ENCODE results near the gene CSN2.

CSN2 gene, protein sequence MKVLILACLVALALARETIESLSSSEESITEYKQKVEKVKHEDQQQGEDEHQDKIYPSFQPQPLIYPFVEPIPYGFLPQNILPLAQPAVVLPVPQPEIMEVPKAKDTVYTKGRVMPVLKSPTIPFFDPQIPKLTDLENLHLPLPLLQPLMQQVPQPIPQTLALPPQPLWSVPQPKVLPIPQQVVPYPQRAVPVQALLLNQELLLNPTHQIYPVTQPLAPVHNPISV

DNA sequence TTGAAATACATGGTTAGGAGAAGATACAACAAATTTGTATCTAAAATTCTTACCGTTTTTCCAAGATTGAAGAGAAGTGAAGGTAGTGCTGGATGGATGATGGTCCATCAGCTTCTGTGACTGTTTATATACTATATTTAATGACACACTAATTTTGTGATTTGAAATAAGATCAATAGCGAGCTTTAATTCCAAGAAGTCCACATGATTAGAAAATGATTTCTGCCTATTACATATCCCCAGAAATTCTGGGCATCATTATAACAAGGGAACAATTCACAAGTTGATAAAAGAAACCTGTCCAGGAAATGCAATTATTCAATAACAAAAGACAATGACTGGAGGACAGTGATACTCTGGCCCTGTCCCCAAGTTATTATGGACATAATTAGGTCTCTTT lies at the start of gene CSN2:
TSS of gene CSN2 (minus strand) at position 101 of the 400 bp plus-strand sequence. CDS start 4,733 bp downstream, outside the sequence.
- ATAC-seq (replicated peaks), result no peak
- H3K4me1 Mint-ChIP-seq, result no peaks in the 10 kb centered on the region
- DNase-seq, result no peak
- no peaks in the 10 kb centered on the region for H3K9me3 Mint-ChIP-seq
- H3K27ac Mint-ChIP-seq, result no peak within 1 kb of the TSS
- H3K36me3 Mint-ChIP-seq, result no peaks in the 10 kb centered on the region
- H3K4me3 Mint-ChIP-seq, result no peak within 1 kb of the TSS
- no peaks in the 10 kb centered on the region for H3K27me3 Mint-ChIP-seq

DNA sequence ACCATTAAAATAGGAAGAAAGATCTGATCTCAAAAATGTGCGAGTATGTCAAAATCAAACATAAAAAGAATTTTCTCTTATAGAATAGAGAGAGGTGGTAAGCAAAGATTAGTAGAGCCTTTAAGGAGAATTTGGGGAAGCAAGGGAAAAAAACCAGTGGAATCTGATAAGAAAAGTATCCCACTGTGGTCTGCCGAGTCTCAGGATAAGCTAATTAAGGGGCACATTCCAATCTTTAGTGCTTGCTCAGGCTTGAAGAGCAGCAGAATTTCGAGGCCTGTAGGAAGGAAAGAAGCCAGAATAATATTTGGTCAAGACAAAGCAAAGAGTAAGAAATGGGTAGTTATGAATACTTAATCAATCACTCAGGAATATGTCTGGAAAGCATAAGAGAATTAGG lies 43.2 kb upstream of the CSN2 start:
- DNase-seq (no peak), ATAC-seq (replicated peaks) (no peak)
- no peak overlapping the region for H3K4me3 Mint-ChIP-seq
- peaks cover 5% of the 10 kb centered on the region in 2 donors for H3K9me3 Mint-ChIP-seq
- no peaks in the 10 kb centered on the region for H3K27me3 Mint-ChIP-seq
- H3K36me3 Mint-ChIP-seq, result no peaks in the 10 kb centered on the region
- no peak overlapping the region for H3K27ac Mint-ChIP-seq
- H3K4me1 Mint-ChIP-seq, result no peaks in the 10 kb centered on the region

DNA sequence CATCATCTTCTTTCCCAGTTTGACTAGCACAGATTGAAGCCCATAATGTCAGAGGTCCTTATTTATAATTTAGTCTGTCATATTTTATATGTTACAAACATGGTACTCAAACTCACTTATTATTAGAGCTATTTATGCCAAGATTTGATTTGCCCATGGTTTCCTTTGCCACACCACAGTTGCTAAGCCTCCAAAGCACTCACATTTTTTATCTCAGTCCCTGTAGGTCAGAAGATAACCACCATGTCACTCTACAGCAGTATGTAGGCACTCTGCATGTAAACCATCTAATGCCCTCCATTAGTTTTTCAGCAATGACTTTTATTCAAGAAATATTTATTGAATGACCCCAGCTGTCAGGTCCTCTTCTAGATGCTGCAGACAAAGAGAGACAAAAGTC lies 37.0 kb upstream of the CSN2 start:
- H3K27me3 Mint-ChIP-seq, result no peaks in the 10 kb centered on the region

DNA sequence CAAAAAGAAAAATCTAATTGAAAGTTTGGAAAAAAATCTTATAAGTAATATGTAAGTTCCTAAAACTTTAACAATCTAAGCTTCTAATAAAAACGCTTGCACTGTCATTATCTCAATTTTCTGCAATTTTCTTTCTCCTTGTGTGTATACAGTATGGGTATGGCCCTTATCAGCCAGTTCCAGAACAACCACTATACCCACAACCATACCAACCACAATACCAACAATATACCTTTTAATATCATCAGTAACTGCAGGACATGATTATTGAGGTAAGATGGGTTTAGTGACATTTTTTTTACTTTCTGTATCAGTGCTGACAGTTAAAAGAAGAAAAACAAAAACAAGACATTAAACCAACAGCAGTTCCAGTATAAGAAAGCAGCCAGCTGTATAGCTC lies 35.2 kb upstream of the CSN2 start:
- DNase-seq (no peak), ATAC-seq (replicated peaks) (no peak)
- no peaks in the 10 kb centered on the region for H3K9me3 Mint-ChIP-seq
- H3K27ac Mint-ChIP-seq, result no peak overlapping the region
- H3K4me1 Mint-ChIP-seq, result no peaks in the 10 kb centered on the region
- H3K36me3 Mint-ChIP-seq, result no peaks in the 10 kb centered on the region
- no peaks in the 10 kb centered on the region for H3K27me3 Mint-ChIP-seq
- H3K4me3 Mint-ChIP-seq, result no peak overlapping the region

More for the DNA sequence above, 37.0 kb upstream of the CSN2 start:
- no peak for DNase-seq
- H3K4me3 Mint-ChIP-seq, result no peak overlapping the region
- no peaks in the 10 kb centered on the region for H3K36me3 Mint-ChIP-seq
- no peak for ATAC-seq (replicated peaks)
- H3K4me1 Mint-ChIP-seq, result no peaks in the 10 kb centered on the region
- H3K9me3 Mint-ChIP-seq, result no peaks in the 10 kb centered on the region
- no peak overlapping the region for H3K27ac Mint-ChIP-seq

DNA sequence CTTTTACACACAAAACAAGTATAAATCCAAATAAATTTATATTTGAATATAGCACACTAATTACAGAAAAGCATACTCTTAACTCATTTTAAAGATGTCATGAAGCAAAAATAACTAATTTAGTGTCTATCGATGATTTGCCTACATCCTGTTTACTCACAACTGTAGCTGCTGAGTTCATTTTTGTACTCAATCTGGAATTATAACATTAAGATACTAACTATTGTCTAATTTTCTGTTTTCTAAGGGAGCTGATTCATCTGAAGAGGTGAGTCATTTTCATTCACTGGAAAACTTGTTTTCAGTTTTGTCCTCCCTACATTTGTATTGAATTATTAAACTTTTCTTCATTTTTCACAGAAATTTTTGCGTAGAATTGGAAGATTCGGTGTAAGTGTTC lies 33.9 kb upstream of the CSN2 start:
- Mint-ChIP-seq H3K36me3 (no peaks in the 10 kb centered on the region), H3K4me1 (no peaks in the 10 kb centered on the region), H3K27me3 (no peaks in the 10 kb centered on the region), H3K27ac (no peak overlapping the region), H3K4me3 (no peak overlapping the region), H3K9me3 (no peaks in the 10 kb centered on the region)
- ATAC-seq (replicated peaks) (no peak), DNase-seq (no peak)

DNA sequence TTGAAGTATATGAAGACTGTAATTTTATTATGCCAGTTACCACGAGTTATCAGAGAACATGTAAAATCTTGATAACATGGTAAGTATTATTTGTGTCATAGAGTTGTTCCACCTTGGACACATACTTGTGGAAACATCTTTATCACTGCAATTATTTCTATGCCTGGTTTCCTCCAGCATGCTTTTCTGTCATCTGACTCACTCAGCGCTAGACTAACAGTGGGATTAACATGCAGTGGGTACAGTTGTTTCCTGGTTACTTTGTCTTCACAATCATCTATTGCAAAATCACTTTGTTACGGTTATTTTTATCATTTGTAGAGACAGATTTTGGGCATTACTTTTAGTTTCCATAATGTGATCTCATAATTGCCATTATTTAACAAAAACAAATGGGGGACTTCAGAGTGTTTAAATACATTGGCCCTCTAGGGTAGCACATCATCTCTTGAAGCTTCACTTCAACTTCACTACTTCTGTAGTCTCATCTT lies 30.0 kb upstream of the CSN2 start, which contains the start of gene STATH:
TSS of gene STATH (plus strand) at position 441 of the 491 bp plus-strand sequence. CDS start 2,472 bp downstream, outside the sequence.
- H3K36me3 Mint-ChIP-seq, result no peaks in the 10 kb centered on the region
- no peaks in the 10 kb centered on the region for H3K27me3 Mint-ChIP-seq
- no peak for ATAC-seq (replicated peaks)
- H3K4me3 Mint-ChIP-seq, result no peak within 1 kb of the TSS
- H3K4me1 Mint-ChIP-seq, result no peaks in the 10 kb centered on the region
- no peak within 1 kb of the TSS for H3K27ac Mint-ChIP-seq
- H3K9me3 Mint-ChIP-seq, result no peaks in the 10 kb centered on the region
- no peak for DNase-seq

DNA sequence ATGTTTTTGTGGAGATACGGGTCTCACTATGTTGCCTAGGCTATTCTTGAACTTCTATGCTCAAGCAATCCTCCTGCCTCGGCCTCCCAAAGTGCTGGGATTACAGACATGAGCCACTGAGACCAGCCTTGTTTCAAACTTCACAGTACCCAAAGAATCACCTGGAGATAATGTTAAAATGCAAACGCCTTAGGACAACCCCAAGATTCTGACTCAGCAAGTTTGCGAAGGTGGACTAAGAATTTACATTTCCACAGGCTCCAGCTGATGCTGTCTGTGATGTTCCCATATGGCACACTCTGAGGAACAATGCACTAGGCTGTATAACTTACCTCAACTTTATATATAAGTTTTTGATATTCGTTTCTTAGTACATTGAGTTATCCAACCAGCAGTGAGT lies 29.3 kb upstream of the CSN2 start:
- Mint-ChIP-seq H3K4me1 (no peaks in the 10 kb centered on the region), H3K9me3 (no peaks in the 10 kb centered on the region)
- ATAC-seq (replicated peaks), result no peak

DNA sequence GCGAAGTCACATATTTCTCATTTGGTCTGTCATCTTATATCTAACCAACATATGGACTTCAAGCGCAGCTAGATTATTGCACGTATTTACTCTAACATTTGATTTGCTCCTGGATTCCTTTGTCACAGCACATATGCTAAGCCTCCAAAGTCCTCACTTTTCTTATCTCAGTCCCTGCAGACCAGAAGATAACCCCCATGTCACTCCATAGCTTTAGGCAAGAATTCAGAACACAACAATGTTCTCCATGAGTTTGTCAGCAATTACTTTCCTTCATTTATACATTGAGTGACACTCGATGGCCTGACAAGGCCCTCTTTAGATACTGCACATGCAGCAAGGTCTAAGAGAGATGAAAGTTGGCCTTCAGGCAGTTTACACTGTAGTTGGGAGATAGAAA lies 25.5 kb upstream of the CSN2 start:
- Mint-ChIP-seq H3K27ac (no peak overlapping the region), H3K4me3 (no peak overlapping the region), H3K27me3 (no peaks in the 10 kb centered on the region), H3K4me1 (no peaks in the 10 kb centered on the region), H3K9me3 (no peaks in the 10 kb centered on the region), H3K36me3 (no peaks in the 10 kb centered on the region)
- no peak for DNase-seq
- ATAC-seq (replicated peaks), result peak in 1 of 2 donors; percentile 19

More for the DNA sequence above, 29.3 kb upstream of the CSN2 start:
- H3K36me3 Mint-ChIP-seq, result no peaks in the 10 kb centered on the region
- no peak overlapping the region for H3K27ac Mint-ChIP-seq
- no peak for DNase-seq
- no peaks in the 10 kb centered on the region for H3K27me3 Mint-ChIP-seq
- no peak overlapping the region for H3K4me3 Mint-ChIP-seq

DNA sequence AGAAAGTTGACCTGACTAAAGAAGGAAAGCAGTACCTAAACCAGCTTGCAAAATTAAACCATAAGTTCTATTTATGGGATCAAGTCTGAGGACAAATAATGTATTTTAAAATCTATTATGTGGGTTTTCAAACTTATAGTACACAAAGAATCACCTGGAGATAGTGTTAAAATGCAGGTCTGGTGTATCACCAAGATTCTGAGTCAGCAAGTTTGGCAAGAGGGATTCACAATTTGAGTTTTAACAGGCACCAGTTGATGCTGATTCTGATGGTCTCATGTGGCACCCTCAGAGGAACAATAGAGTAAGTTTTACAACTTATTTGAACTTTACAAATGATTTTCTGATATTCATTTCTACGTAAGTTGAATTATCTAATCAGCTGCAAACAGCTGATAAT lies 21.1 kb upstream of the CSN2 start:
- no peaks in the 10 kb centered on the region for H3K36me3 Mint-ChIP-seq
- no peaks in the 10 kb centered on the region for H3K4me1 Mint-ChIP-seq
- no peaks in the 10 kb centered on the region for H3K9me3 Mint-ChIP-seq
- no peak for ATAC-seq (replicated peaks)
- H3K27me3 Mint-ChIP-seq, result no peaks in the 10 kb centered on the region
- no peak overlapping the region for H3K27ac Mint-ChIP-seq
- DNase-seq, result no peak
- no peak overlapping the region for H3K4me3 Mint-ChIP-seq

DNA sequence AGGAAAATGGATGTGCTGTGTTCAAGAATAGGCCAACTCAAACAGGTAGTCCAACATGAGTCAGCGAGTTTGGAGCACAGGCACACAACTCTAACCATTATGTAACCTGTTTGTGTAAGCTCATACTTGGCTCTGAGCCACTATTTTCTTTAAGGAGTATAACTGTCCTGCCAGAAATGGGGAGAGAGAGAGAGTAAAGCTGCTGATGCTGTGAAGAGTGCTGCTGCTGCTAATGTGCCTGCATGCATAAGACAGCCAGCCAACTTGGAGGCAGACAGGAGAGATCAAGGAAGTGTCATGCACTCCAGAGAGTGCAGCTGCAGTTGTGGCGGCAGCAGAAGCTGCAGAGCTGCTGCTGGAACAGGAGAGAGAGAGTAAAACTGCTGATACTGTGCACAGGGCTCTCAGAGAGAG lies 18.5 kb upstream of the CSN2 start:
- Mint-ChIP-seq H3K4me3 (no peak overlapping the region), H3K27ac (no peak overlapping the region), H3K27me3 (no peaks in the 10 kb centered on the region), H3K4me1 (no peaks in the 10 kb centered on the region), H3K9me3 (no peaks in the 10 kb centered on the region), H3K36me3 (no peaks in the 10 kb centered on the region)
- DNase-seq (no peak), ATAC-seq (replicated peaks) (peak; percentile 12)

DNA sequence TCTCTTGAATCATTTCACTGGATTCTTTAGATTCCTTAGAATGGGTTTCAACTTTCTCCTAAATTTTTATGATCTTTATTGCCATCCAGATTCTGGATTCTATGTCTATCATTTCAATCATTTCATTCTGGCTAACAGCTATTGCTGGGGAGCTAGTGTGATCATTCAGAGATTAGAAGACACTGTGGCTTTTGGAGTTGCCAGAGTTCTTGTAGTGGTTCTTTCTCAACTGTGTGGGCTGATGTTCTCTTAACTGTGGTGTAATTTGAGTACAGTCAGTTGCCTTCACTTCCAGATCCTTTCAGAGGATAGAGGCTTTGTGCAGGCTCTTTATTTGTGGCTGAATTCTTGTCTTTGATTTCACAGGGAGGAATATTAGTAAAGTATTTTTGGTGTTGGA lies 12.1 kb upstream of the CSN2 start:
- Mint-ChIP-seq H3K27ac (no peak overlapping the region), H3K9me3 (peaks cover 0 to 2% of the 10 kb centered on the region in 2 donors), H3K36me3 (no peaks in the 10 kb centered on the region), H3K27me3 (no peaks in the 10 kb centered on the region), H3K4me1 (no peaks in the 10 kb centered on the region), H3K4me3 (no peak overlapping the region)
- ATAC-seq (replicated peaks) (no peak), DNase-seq (no peak)

DNA sequence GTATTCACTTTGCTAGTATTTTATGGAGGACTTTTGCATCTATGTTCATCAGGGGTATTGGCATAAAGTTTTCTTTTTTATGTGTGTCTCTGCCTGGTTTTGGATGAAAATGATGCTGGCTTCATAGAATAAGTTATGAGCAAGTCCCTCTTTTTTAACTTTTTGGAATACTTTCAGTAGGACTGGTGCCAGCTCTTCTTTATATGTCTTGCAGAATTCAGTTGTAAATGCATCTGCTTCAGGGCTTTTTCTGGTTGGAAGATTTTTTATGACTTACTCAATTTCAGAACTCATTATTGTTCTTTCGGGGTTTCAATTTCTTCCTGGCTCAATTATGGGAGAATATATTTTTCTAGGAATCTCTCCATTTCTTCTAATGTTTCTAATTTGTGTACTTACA lies 9.1 kb upstream of the CSN2 start:
- ATAC-seq (replicated peaks), result no peak
- H3K27ac Mint-ChIP-seq, result no peak overlapping the region

DNA sequence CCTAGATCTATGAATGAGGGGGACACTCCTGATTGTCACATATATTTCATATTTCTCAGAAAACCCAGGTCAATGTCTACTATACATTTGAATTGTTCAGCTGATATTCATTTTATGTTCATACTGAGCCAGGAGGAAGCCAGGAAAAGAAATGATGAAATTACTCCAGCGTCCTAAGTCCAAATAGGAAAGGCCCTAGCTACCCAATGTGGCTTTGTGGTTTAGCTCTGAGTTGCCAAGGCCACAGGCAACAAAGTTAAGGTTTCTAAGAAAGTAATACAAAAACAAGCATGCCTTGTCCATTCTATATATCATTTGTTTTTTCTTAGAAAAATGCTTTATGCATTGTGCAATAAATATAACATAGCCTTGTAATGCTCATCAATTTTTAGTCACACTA lies 4.5 kb upstream of the CSN2 start:
- DNase-seq, result no peak
- Mint-ChIP-seq H3K27ac (no peak overlapping the region), H3K27me3 (no peaks in the 10 kb centered on the region), H3K9me3 (no peaks in the 10 kb centered on the region), H3K36me3 (no peaks in the 10 kb centered on the region), H3K4me3 (no peak overlapping the region), H3K4me1 (no peaks in the 10 kb centered on the region)
- no peak for ATAC-seq (replicated peaks)

More for the DNA sequence above, 9.1 kb upstream of the CSN2 start:
- H3K4me1 Mint-ChIP-seq, result no peaks in the 10 kb centered on the region
- no peaks in the 10 kb centered on the region for H3K27me3 Mint-ChIP-seq
- no peak overlapping the region for H3K4me3 Mint-ChIP-seq
- peaks cover 0 to 2% of the 10 kb centered on the region in 2 donors for H3K9me3 Mint-ChIP-seq
- DNase-seq, result no peak
- no peaks in the 10 kb centered on the region for H3K36me3 Mint-ChIP-seq

DNA sequence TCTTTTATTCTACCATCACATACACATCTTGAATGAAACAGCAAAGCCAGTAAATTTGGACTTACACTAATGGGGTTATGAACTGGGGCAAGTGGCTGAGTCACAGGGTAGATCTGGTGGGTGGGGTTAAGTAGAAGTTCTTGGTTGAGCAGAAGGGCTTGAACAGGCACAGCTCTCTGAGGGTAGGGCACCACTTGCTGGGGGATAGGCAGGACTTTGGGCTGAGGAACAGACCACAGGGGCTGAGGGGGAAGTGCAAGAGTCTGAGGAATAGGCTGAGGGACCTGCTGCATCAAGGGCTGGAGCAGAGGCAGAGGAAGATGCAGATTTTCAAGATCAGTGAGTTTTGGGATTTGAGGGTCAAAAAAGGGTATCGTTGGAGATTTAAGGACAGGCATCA lies 8.3 kb downstream of the CSN2 start:
- Mint-ChIP-seq H3K4me1 (no peaks in the 10 kb centered on the region), H3K36me3 (no peaks in the 10 kb centered on the region), H3K4me3 (no peak overlapping the region), H3K27ac (no peak overlapping the region), H3K27me3 (no peaks in the 10 kb centered on the region), H3K9me3 (no peaks in the 10 kb centered on the region)
- ATAC-seq (replicated peaks) (no peak), DNase-seq (no peak)

DNA sequence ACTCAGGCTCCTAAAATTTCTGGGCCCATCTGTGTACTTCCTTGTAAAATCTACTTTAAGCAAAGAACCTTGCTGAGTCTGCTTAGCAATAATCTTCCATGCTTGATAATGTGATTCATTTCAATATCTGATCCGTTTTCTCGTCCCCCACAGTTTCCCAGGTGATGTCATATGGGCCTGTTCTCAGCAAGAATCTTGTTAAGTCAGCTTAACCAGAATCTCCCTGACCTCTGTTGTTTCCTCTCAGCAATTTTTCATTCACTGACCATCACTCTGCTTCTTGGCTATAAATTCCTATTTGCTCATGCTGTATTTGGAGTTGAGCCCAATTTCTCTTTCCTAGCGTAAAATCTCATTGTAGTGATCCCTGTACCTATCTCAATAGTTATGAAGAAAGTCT lies 13.9 kb downstream of the CSN2 start:
- H3K9me3 Mint-ChIP-seq, result peaks cover 0 to 5% of the 10 kb centered on the region in 2 donors
- DNase-seq, result no peak
- no peak for ATAC-seq (replicated peaks)
- no peaks in the 10 kb centered on the region for H3K36me3 Mint-ChIP-seq
- H3K27ac Mint-ChIP-seq, result no peak overlapping the region
- no peaks in the 10 kb centered on the region for H3K27me3 Mint-ChIP-seq
- H3K4me1 Mint-ChIP-seq, result no peaks in the 10 kb centered on the region
- no peak overlapping the region for H3K4me3 Mint-ChIP-seq

Data from stimulated activated naive B cell treated with anti-CD40 and anti-IgM and Interleukin-4, amounts not matched to agents 10 μg/mL and 1 μg/mL and 100 μg/mL, for 72 hours (primary cell).